OCI-LY1 (cell line): ENCODE data around the gene ANKRD13B.

Experiments used
- EZH2 ChIP-seq: fragments of 200-600 bp; sonication (generic), shearing (Covaris generic); IDR thresholded peaks from 2 replicates; pipeline ENCODE4 v1.8.0; 2017; ENCODE audit warnings: borderline replicate concordance, mixed run types, mild to moderate bottlenecking, antibody characterized with exemption, low read length, moderate library complexity, mixed read lengths
- TF ChIP-seq, protein P1 (sequence below): fragments of 200-600 bp; sonication (generic), shearing (Covaris generic); IDR thresholded peaks from 2 replicates; pipeline ENCODE4 v1.5.1; 2017; ENCODE audit warnings: mild to moderate bottlenecking, antibody characterized with exemption, low read length, moderate library complexity, mixed read lengths

DNA sequence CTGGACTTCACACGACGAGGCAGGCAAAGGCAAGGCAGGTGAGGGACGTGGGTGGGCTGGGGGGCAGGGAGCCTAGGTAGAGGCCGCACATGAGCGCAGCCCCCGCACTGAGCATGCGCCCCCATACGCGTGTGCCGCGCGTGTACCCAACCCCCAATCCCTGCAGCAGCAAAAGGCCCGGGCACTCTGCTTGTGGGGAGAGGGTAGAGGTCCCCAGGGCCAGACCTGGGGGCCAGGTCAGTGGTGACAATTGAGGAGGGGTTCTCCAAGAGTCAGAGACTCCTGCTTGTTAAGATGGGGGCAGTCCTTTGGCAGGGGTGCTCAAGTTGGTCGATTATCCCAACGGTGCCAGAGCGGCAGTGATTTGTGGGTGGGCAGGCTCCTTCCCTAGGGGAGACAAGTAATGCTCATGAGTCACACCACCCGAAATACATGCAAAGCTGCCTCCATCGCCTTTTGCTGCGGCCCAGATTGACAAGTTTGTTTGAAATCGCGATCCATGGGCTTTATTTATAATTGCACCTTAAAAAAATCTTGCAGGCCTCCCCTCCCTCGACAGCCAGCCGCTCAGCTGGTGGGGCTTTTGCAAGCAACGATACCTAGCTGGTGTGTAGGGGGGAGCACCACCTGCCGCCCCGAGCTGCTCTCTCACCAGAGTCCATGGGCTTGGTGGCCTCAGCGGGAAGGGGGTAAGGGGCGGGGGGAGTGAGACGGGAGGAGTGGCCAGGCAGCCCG is 2.4 kb upstream of the ANKRD13B start:
- TF ChIP-seq, protein P1, sequence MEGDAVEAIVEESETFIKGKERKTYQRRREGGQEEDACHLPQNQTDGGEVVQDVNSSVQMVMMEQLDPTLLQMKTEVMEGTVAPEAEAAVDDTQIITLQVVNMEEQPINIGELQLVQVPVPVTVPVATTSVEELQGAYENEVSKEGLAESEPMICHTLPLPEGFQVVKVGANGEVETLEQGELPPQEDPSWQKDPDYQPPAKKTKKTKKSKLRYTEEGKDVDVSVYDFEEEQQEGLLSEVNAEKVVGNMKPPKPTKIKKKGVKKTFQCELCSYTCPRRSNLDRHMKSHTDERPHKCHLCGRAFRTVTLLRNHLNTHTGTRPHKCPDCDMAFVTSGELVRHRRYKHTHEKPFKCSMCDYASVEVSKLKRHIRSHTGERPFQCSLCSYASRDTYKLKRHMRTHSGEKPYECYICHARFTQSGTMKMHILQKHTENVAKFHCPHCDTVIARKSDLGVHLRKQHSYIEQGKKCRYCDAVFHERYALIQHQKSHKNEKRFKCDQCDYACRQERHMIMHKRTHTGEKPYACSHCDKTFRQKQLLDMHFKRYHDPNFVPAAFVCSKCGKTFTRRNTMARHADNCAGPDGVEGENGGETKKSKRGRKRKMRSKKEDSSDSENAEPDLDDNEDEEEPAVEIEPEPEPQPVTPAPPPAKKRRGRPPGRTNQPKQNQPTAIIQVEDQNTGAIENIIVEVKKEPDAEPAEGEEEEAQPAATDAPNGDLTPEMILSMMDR: no peak
- no peak for TF ChIP-seq EZH2
